Measurements from ENCODE around the gene KSR2.

The KSR2 gene

DNA sequence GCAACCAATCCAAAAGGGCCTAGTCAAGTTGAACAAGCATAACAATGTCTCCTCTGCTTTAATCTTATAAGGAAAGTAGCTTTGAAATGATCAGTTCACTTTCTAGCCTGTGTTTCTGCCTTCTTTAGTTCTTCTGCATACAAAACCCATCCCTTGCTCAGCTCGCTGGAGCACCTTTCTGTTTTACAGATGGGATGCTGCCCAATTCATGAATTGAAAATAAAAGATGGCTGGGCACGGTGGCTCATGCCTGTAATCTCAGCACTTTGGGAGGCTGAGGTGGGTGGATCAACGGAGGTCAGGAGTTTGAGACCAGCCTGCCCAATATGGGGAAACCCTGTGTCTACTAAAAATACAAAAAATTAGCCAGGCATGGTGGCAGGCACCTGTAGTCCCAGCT, 43.2 kb upstream of the KSR2 start:
- peak; percentile 98 for TF ChIP-seq ZNF549 (tag by site-specific recombination; IDR thresholded peaks at IDR 0.05)
- no peak for TF ChIP-seq GLIS2 (tag by site-specific recombination; IDR thresholded peaks at IDR 0.05)
- Histone ChIP-seq H3K9me3 (ENCODE audit: control insufficient read depth, insufficient read depth, low read depth, low read length) (no peaks in the 10 kb centered on the region), H3K4me1 (ENCODE audit: control insufficient read depth, insufficient read depth, low read length) (peaks cover 4% of the 10 kb centered on the region; the same call in 1 of the 2 replicates), H3K36me3 (ENCODE audit: control insufficient read depth in 2 of 2, insufficient read depth in 1 of 2, low read length in 2 of 2) (no peaks in the 10 kb centered on the region), H3K27ac (ENCODE audit: extremely low read depth, low read depth, low read length) (no peak overlapping the region), H3K4me3 (ENCODE audit: low read depth, low read length) (no peak overlapping the region)
- ChIA-PET CTCF (no interaction called here), POLR2A (no interaction called here)

DNA sequence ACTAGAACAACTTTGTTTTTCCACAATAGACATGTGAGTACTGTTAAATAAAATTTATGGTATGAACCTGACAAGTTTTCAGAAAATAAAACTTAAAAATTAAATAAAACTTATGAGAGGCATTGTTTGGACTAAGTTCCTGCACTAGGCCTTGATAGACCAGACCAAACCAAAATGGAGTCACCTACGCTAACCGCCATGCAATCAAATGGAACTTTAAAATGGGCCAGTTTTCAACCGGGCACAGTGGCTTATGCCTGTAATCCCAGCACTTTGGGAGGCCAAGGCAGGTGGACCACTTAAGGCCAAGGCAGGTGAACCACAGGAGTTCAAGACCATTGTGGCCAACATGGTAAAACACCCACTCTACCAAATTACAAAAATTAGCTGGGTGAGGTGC, 42.6 kb upstream of the KSR2 start:
- Histone ChIP-seq H3K4me3 (ENCODE audit: low read depth, low read length) (no peak overlapping the region), H3K4me1 (ENCODE audit: control insufficient read depth, insufficient read depth, low read length) (peaks cover 4% of the 10 kb centered on the region; the same call in 1 of the 2 replicates), H3K36me3 (ENCODE audit: control insufficient read depth in 2 of 2, insufficient read depth in 1 of 2, low read length in 2 of 2) (no peaks in the 10 kb centered on the region), H3K27ac (ENCODE audit: extremely low read depth, low read depth, low read length) (no peak overlapping the region), H3K9me3 (ENCODE audit: control insufficient read depth, insufficient read depth, low read depth, low read length) (no peaks in the 10 kb centered on the region)
- ChIA-PET CTCF (no interaction called here), POLR2A (no interaction called here)
- no peak for TF ChIP-seq ZNF433 (tag by site-specific recombination; IDR thresholded peaks at IDR 0.05; ENCODE audit: low read depth)
- TF ChIP-seq ZFP3 (tag by site-specific recombination; IDR thresholded peaks at IDR 0.05; ENCODE audit: low read depth) = no peak
- no peak for TF ChIP-seq ZBTB11 (tag by site-specific recombination; conservative IDR thresholded peaks at IDR 0.05; ENCODE audit: low read depth)
- no peak for TF ChIP-seq PRDM4 (tag by site-specific recombination; IDR thresholded peaks at IDR 0.05)
- TF ChIP-seq OSR2 (tag by site-specific recombination; IDR thresholded peaks at IDR 0.05) = no peak
- no peak for TF ChIP-seq ZNF19 (tag by site-specific recombination; IDR thresholded peaks at IDR 0.05; ENCODE audit: low read depth)
- no peak for TF ChIP-seq ZNF211 (tag by site-specific recombination; IDR thresholded peaks at IDR 0.05; ENCODE audit: low read depth)
- TF ChIP-seq ZNF610 (tag by site-specific recombination; IDR thresholded peaks at IDR 0.05; ENCODE audit: borderline replicate concordance) = no peak
- TF ChIP-seq ZNF114 (tag by site-specific recombination; IDR thresholded peaks at IDR 0.05) = no peak
- no peak for TF ChIP-seq PRDM2 (tag by site-specific recombination; IDR thresholded peaks at IDR 0.05; ENCODE audit: borderline replicate concordance)
- TF ChIP-seq, protein P1, sequence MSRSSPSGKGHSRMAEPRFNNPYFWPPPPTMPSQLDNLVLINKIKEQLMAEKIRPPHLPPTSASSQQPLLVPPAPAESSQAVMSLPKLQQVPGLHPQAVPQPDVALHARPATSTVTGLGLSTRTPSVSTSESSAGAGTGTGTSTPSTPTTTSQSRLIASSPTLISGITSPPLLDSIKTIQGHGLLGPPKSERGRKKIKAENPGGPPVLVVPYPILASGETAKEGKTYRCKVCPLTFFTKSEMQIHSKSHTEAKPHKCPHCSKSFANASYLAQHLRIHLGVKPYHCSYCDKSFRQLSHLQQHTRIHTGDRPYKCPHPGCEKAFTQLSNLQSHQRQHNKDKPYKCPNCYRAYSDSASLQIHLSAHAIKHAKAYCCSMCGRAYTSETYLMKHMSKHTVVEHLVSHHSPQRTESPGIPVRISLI (tag by site-specific recombination; IDR thresholded peaks at IDR 0.05) = no peak
- no peak for TF ChIP-seq ZNF777 (tag by site-specific recombination; IDR thresholded peaks at IDR 0.05; ENCODE audit: borderline replicate concordance)

Data from HEK293 (cell line).